HL-60 (cell line): ENCODE measurements around the gene ADAMTS7.
"Not testable (repeated sequence)": the region's sequence is repeated elsewhere in the genome, so short reads cannot be mapped to it uniquely, and the experiment has no call there.

Experiments used
- DNase-seq, 2 experiments: peaks; one replicate each; pipeline ENCODE4 v3.0.0-alpha.2; 2010 to 2020; ENCODE audit warnings: low read depth in 1 of 2, low spot score in 1 of 2
- H3K27ac ChIP-seq: fragments of 250-450 bp; sonication (Bioruptor Pico); replicated peaks from 2 replicates; pipeline ENCODE4 v1.5.1; 2020; ENCODE audit warnings: mild to moderate bottlenecking, moderate library complexity
- H3K27me3 ChIP-seq: fragments of 250-450 bp; sonication (Bioruptor Pico); 2 replicates; pipeline ENCODE4 v1.5.1; 2021; ENCODE audit warnings: mild to moderate bottlenecking, moderate library complexity; ENCODE audit not compliant: insufficient read depth, poor library complexity, severe bottlenecking
- H3K4me3 ChIP-seq: replicated peaks from 2 replicates; pipeline ENCODE4 v1.5.1; 2011; ENCODE audit warnings: mild to moderate bottlenecking, control low read depth, low read length; ENCODE audit not compliant: insufficient read depth
- CTCF ChIP-seq: IDR thresholded peaks from one replicate; pipeline ENCODE4 v1.5.1; 2011; ENCODE audit warnings: low read length, control low read depth, inconsistent platforms; ENCODE audit not compliant: insufficient read depth
- GABPA ChIP-seq: IDR thresholded peaks from 2 replicates; pipeline ENCODE4 v1.6.1; 2012; ENCODE audit warnings: low read depth
- POLR2AphosphoS5 ChIP-seq: IDR thresholded peaks from 2 replicates; pipeline ENCODE4 v1.6.1; 2012; ENCODE audit warnings: low read depth
- SPI1 ChIP-seq: IDR thresholded peaks from 2 replicates; pipeline ENCODE4 v1.6.1; 2012; ENCODE audit warnings: low read depth, mild to moderate bottlenecking, borderline replicate concordance
- TF ChIP-seq, protein P1 (sequence below): IDR thresholded peaks from 2 replicates; pipeline ENCODE4 v1.6.1; 2012; ENCODE audit warnings: low read depth; ENCODE audit not compliant: insufficient replicate concordance

The ADAMTS7 gene

DNA sequence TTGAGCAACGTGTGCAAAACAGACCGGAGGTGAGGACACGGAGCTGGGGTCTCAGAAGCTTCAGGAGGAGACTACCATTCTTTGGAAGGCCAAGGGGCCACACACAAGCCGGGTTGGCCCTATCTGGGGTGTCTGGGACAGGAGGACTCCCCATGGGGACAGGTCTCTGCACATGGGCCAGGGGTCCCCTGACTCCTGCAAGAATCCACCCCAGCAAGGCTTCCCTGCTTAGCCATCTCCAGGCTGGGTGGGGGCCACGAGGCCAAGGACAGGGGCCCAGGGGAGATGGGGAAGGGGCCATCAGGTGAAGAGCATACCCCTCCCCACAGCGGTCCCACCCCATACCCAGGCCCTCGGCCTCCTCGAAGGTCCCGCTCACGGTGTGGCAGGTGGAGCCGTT, 38.5 kb downstream of the ADAMTS7 start:
- H3K27me3 ChIP-seq, result no peaks in the 10 kb centered on the region
- no peak overlapping the region for H3K27ac ChIP-seq
- TF ChIP-seq, protein P1, sequence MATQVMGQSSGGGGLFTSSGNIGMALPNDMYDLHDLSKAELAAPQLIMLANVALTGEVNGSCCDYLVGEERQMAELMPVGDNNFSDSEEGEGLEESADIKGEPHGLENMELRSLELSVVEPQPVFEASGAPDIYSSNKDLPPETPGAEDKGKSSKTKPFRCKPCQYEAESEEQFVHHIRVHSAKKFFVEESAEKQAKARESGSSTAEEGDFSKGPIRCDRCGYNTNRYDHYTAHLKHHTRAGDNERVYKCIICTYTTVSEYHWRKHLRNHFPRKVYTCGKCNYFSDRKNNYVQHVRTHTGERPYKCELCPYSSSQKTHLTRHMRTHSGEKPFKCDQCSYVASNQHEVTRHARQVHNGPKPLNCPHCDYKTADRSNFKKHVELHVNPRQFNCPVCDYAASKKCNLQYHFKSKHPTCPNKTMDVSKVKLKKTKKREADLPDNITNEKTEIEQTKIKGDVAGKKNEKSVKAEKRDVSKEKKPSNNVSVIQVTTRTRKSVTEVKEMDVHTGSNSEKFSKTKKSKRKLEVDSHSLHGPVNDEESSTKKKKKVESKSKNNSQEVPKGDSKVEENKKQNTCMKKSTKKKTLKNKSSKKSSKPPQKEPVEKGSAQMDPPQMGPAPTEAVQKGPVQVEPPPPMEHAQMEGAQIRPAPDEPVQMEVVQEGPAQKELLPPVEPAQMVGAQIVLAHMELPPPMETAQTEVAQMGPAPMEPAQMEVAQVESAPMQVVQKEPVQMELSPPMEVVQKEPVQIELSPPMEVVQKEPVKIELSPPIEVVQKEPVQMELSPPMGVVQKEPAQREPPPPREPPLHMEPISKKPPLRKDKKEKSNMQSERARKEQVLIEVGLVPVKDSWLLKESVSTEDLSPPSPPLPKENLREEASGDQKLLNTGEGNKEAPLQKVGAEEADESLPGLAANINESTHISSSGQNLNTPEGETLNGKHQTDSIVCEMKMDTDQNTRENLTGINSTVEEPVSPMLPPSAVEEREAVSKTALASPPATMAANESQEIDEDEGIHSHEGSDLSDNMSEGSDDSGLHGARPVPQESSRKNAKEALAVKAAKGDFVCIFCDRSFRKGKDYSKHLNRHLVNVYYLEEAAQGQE, result no peak
- no peak for TF ChIP-seq GABPA
- H3K4me3 ChIP-seq, result no peak overlapping the region
- no peak for DNase-seq

DNA sequence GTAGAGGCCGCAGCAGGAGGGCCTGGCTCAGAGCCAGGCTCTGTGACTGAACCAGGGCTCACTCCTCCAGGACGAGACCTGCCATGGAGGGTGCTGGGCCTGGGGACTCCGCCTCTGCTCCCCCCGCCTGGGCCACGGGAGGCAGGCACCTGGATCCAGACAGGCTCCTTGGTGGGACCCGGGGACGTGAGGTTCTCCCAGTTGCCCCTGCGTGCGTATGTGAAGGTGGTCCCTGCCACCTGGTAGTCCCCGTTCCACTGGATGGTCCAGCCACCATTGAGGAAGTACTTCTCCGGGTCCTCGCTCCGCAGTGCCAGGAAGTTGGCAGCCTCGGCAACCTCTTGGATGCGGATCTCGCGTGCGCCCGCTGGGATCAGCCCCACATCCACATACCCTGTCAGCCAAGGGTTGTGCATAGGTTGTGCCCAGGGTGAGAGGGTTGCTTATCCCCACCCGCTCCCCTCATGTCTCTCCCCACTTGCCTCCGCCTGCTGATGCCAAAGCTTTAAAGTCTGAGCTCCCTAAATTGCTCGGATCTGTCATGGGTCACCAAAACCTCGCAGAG, 39.7 kb downstream of the ADAMTS7 start:
- not testable (repeated sequence) for H3K4me3 ChIP-seq, DNase-seq, H3K27ac ChIP-seq, H3K27me3 ChIP-seq

- H3K27ac ChIP-seq, DNase-seq, H3K27me3 ChIP-seq: not testable (repeated sequence)
Observed at GRCh38 chr15:78771020-78771419, 40.2 kb downstream of the ADAMTS7 start.

GRCh38 chr15:78769473-78770225, 41.6 kb downstream of the ADAMTS7 start:
- not testable (repeated sequence) for DNase-seq, H3K4me3 ChIP-seq, H3K27ac ChIP-seq, H3K27me3 ChIP-seq

More at GRCh38 chr15:78771020-78771419, 40.2 kb downstream of the ADAMTS7 start:
- not testable (repeated sequence) for H3K4me3 ChIP-seq

GRCh38 chr15:78768531-78769408, 42.5 kb downstream of the ADAMTS7 start:
- H3K27ac ChIP-seq, result no peak overlapping the region
- TF ChIP-seq GABPA (no peak), POLR2AphosphoS5 (no peak), SPI1 (no peak), CTCF (no peak)
- TF ChIP-seq, protein P1, result no peak
- H3K27me3 ChIP-seq, result no peaks in the 10 kb centered on the region
- no peak overlapping the region for H3K4me3 ChIP-seq
- DNase-seq, result no peak
